HepG2 (cell line): ENCODE data around the gene ENTPD2. TPM values are rescaled to one million over a fixed set of nuclear protein-coding genes. Genes with fewer than 3 reads are reported as not detected.

Source experiments
- GABPB1 ChIP-seq: IDR thresholded peaks from 2 replicates; pipeline ENCODE4 v1.6.1; 2016; ENCODE audit warnings: mild to moderate bottlenecking, missing genetic modification reagents, moderate library complexity, missing compliant biosample characterization
- KDM3A ChIP-seq: IDR thresholded peaks from 2 replicates; pipeline ENCODE4 v1.6.1; 2018; ENCODE audit warnings: low read depth, missing compliant biosample characterization
- MAFF ChIP-seq: IDR thresholded peaks from 2 replicates; pipeline ENCODE4 v1.6.1; 2011; ENCODE audit warnings: low read depth, low read length, improper control_type of control experiment
- MED13 ChIP-seq: sonication (generic); formaldehyde crosslinking; IDR thresholded peaks from 2 replicates; pipeline ENCODE4 v1.5.0; 2020; ENCODE audit warnings: missing genetic modification reagents
- NAIF1 ChIP-seq: sonication (generic); formaldehyde crosslinking; IDR thresholded peaks from 2 replicates; pipeline ENCODE4 v1.5.0; 2020; ENCODE audit warnings: mild to moderate bottlenecking, missing genetic modification reagents, borderline replicate concordance
- NR2F1 ChIP-seq, 2 experiments: fragments of 450-650 bp in 1 of 2; formaldehyde crosslinking in 1 of 2; IDR thresholded peaks; 2 replicates each; pipeline versions ENCODE4 v1.5.0 to v1.6.1; 2016 to 2020; ENCODE audit warnings: mild to moderate bottlenecking in 1 of 2, missing compliant biosample characterization in 1 of 2, missing genetic modification reagents in 1 of 2, moderate library complexity in 1 of 2
- SPEN ChIP-seq: sonication (generic); formaldehyde crosslinking; IDR thresholded peaks from 2 replicates; pipeline ENCODE4 v1.5.1; 2020; ENCODE audit warnings: low read depth, mild to moderate bottlenecking, missing genetic modification reagents
- SYNCRIP ChIP-seq: fragments of 200-400 bp; formaldehyde crosslinking; IDR thresholded peaks from 2 replicates; pipeline ENCODE4 v1.6.1; 2018; ENCODE audit warnings: mild to moderate bottlenecking, low read depth, low read length; ENCODE audit not compliant: insufficient read depth
- YEATS2 ChIP-seq: sonication (generic); formaldehyde crosslinking; IDR thresholded peaks from 2 replicates; pipeline ENCODE4 v1.4.0; 2020; ENCODE audit warnings: missing genetic modification reagents, borderline replicate concordance
- ZNF354B ChIP-seq: sonication (generic); formaldehyde crosslinking; IDR thresholded peaks from 2 replicates; pipeline ENCODE4 v1.8.0; 2022; ENCODE audit warnings: mild to moderate bottlenecking, missing genetic modification reagents
- ZNF501 ChIP-seq: sonication (generic); formaldehyde crosslinking; IDR thresholded peaks from 2 replicates; pipeline ENCODE4 v1.5.1; 2020; ENCODE audit warnings: mild to moderate bottlenecking, moderate library complexity, missing genetic modification reagents
- ZNF768 ChIP-seq: sonication (generic); formaldehyde crosslinking; IDR thresholded peaks from 2 replicates; pipeline ENCODE4 v1.4.0; 2020; ENCODE audit warnings: missing genetic modification reagents
- polyA plus RNA-seq, 8 experiments: library from polyadenylated mRNA; depleted of rRNA in 3 of 8; stranded (reverse) in 7 of 8; unstranded in 1 of 8; fragments of >200 nt; fragmentation: Illumina TruSeq in 4 of 8; extraction: Trizol in 4 of 8; gene quantifications; 2 replicates each; pipeline versions ENCODE4 v1.2.1 to v1.2.3, GENCODE V29; 2011 to 2016; ENCODE audit warnings: low read depth in 4 of 8, missing spikeins in 1 of 8, mixed read lengths in 1 of 8; ENCODE audit not compliant: insufficient read depth in 1 of 8
- total RNA-seq, 5 experiments: library from RNA; depleted of rRNA; stranded (reverse); fragments of >200 nt; fragmentation: Illumina TruSeq; extraction: Trizol; gene quantifications; 2 replicates each; pipeline ENCODE4 v1.2.3, GENCODE V29; 2016; ENCODE audit warnings: low read depth in 1 of 5
- TF ChIP-seq, protein P1 (sequence below): IDR thresholded peaks from 2 replicates; pipeline ENCODE4 v1.6.1; 2016; ENCODE audit warnings: control low read depth
- TF ChIP-seq, protein P2 (sequence below): sonication (generic); formaldehyde crosslinking; IDR thresholded peaks from 2 replicates; pipeline ENCODE4 v1.5.1; 2020; ENCODE audit warnings: mild to moderate bottlenecking, missing genetic modification reagents, moderate library complexity
- TF ChIP-seq, protein P3 (sequence below): sonication (generic); formaldehyde crosslinking; IDR thresholded peaks from 2 replicates; pipeline ENCODE4 v1.4.0; 2020; ENCODE audit warnings: missing genetic modification reagents, borderline replicate concordance
- TF ChIP-seq, protein P4 (sequence below): sonication (generic); formaldehyde crosslinking; IDR thresholded peaks from 2 replicates; pipeline ENCODE4 v1.8.0; 2022; ENCODE audit warnings: mild to moderate bottlenecking, missing genetic modification reagents, borderline replicate concordance
- TF ChIP-seq, protein P5 (sequence below): sonication (generic); formaldehyde crosslinking; IDR thresholded peaks from 2 replicates; pipeline ENCODE4 v1.8.0; 2022; ENCODE audit warnings: missing genetic modification reagents, mild to moderate bottlenecking, moderate library complexity, borderline replicate concordance

Gene ENTPD2
- total and polyA plus RNA-seq, 2 of the 13 experiments (the other 11 are each of a cell fraction or from before 2014, with no cell fraction given) = 0.95 to 3.2 TPM

DNA sequence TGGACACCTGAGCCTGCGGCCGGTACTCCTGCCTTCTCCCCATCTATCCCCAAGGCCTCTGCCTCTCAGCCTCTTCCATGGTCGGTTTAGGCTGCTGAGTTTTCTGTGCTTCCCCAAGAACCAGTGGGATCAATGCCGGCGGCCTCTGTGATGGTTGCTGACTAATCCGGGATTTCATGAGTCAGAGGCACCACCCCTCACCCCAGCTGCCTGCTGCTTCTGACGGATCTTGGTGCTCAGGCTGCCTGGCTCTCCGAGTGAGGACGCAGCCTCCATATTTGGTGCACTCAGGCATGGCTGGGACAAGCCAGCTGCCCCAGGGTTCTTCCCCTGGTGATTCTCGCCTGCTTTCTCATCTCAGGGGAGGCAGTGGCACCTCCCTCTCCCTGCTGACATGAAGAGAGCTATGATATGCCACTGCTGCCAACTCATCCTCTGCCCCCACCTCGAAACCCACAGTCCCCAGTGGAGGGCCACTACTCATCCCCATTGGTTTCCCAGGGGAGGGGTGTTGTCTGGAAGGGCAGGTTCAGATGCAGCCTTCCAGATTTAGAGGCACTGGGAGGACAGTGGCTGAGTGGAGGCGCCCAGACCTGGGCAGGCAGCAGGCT lies 29.6 kb upstream of the ENTPD2 start (continued):
- TF ChIP-seq, protein P1, sequence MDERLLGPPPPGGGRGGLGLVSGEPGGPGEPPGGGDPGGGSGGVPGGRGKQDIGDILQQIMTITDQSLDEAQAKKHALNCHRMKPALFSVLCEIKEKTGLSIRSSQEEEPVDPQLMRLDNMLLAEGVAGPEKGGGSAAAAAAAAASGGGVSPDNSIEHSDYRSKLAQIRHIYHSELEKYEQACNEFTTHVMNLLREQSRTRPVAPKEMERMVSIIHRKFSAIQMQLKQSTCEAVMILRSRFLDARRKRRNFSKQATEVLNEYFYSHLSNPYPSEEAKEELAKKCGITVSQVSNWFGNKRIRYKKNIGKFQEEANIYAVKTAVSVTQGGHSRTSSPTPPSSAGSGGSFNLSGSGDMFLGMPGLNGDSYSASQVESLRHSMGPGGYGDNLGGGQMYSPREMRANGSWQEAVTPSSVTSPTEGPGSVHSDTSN (CRISPR knock-in tag) = no peak
- TF ChIP-seq MED13 (CRISPR knock-in tag) = no peak
- TF ChIP-seq KDM3A (CRISPR knock-in tag) = no peak
- peak; percentile 55; the same call in 1 of the 2 replicates for TF ChIP-seq MAFF
- TF ChIP-seq GABPB1 = peak; percentile 27; the same call in 1 of the 2 replicates
- TF ChIP-seq ZNF768 = no peak
- TF ChIP-seq, protein P2, sequence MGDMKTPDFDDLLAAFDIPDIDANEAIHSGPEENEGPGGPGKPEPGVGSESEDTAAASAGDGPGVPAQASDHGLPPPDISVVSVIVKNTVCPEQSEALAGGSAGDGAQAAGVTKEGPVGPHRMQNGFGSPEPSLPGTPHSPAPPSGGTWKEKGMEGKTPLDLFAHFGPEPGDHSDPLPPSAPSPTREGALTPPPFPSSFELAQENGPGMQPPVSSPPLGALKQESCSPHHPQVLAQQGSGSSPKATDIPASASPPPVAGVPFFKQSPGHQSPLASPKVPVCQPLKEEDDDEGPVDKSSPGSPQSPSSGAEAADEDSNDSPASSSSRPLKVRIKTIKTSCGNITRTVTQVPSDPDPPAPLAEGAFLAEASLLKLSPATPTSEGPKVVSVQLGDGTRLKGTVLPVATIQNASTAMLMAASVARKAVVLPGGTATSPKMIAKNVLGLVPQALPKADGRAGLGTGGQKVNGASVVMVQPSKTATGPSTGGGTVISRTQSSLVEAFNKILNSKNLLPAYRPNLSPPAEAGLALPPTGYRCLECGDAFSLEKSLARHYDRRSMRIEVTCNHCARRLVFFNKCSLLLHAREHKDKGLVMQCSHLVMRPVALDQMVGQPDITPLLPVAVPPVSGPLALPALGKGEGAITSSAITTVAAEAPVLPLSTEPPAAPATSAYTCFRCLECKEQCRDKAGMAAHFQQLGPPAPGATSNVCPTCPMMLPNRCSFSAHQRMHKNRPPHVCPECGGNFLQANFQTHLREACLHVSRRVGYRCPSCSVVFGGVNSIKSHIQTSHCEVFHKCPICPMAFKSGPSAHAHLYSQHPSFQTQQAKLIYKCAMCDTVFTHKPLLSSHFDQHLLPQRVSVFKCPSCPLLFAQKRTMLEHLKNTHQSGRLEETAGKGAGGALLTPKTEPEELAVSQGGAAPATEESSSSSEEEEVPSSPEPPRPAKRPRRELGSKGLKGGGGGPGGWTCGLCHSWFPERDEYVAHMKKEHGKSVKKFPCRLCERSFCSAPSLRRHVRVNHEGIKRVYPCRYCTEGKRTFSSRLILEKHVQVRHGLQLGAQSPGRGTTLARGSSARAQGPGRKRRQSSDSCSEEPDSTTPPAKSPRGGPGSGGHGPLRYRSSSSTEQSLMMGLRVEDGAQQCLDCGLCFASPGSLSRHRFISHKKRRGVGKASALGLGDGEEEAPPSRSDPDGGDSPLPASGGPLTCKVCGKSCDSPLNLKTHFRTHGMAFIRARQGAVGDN (CRISPR knock-in tag) = peak; percentile 53
- no peak for TF ChIP-seq NR2F1 (CRISPR knock-in tag; IDR thresholded peaks at IDR 0.05)
- TF ChIP-seq NAIF1 = no peak
- TF ChIP-seq, protein P3, sequence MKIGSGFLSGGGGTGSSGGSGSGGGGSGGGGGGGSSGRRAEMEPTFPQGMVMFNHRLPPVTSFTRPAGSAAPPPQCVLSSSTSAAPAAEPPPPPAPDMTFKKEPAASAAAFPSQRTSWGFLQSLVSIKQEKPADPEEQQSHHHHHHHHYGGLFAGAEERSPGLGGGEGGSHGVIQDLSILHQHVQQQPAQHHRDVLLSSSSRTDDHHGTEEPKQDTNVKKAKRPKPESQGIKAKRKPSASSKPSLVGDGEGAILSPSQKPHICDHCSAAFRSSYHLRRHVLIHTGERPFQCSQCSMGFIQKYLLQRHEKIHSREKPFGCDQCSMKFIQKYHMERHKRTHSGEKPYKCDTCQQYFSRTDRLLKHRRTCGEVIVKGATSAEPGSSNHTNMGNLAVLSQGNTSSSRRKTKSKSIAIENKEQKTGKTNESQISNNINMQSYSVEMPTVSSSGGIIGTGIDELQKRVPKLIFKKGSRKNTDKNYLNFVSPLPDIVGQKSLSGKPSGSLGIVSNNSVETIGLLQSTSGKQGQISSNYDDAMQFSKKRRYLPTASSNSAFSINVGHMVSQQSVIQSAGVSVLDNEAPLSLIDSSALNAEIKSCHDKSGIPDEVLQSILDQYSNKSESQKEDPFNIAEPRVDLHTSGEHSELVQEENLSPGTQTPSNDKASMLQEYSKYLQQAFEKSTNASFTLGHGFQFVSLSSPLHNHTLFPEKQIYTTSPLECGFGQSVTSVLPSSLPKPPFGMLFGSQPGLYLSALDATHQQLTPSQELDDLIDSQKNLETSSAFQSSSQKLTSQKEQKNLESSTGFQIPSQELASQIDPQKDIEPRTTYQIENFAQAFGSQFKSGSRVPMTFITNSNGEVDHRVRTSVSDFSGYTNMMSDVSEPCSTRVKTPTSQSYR = peak; percentile 62; the same call in 1 of the 2 replicates
- no peak for TF ChIP-seq YEATS2 (CRISPR knock-in tag)
- TF ChIP-seq, protein P4, sequence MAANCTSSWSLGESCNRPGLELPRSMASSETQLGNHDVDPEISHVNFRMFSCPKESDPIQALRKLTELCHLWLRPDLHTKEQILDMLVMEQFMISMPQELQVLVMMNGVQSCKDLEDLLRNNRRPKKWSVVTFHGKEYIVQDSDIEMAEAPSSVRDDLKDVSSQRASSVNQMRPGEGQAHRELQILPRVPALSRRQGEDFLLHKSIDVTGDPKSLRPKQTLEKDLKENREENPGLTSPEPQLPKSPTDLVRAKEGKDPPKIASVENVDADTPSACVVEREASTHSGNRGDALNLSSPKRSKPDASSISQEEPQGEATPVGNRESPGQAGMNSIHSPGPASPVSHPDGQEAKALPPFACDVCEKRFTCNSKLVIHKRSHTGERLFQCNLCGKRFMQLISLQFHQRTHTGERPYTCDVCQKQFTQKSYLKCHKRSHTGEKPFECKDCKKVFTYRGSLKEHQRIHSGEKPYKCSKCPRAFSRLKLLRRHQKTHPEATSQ (CRISPR knock-in tag) = no peak
- TF ChIP-seq SPEN (CRISPR knock-in tag) = no peak
- peak; percentile 51; the same call in 1 of the 2 replicates for TF ChIP-seq ZNF501 (CRISPR knock-in tag)
- TF ChIP-seq ZNF354B (CRISPR knock-in tag) = no peak
- TF ChIP-seq, protein P5, sequence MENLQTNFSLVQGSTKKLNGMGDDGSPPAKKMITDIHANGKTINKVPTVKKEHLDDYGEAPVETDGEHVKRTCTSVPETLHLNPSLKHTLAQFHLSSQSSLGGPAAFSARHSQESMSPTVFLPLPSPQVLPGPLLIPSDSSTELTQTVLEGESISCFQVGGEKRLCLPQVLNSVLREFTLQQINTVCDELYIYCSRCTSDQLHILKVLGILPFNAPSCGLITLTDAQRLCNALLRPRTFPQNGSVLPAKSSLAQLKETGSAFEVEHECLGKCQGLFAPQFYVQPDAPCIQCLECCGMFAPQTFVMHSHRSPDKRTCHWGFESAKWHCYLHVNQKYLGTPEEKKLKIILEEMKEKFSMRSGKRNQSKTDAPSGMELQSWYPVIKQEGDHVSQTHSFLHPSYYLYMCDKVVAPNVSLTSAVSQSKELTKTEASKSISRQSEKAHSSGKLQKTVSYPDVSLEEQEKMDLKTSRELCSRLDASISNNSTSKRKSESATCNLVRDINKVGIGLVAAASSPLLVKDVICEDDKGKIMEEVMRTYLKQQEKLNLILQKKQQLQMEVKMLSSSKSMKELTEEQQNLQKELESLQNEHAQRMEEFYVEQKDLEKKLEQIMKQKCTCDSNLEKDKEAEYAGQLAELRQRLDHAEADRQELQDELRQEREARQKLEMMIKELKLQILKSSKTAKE (CRISPR knock-in tag) = no peak
- no peak for TF ChIP-seq SYNCRIP
